Measurements from ENCODE around the gene RELL1.

RELL1 gene

GRCh38 chr4:37639551-37640285, 46.5 kb downstream of the RELL1 start:
- DNase-seq, result no peak

- DNase-seq, result no peak
Measured at GRCh38 chr4:37635155-37635554, 51.0 kb downstream of the RELL1 start.

- DNase-seq, result no peak
Measured at GRCh38 chr4:37634180-37634579, 52.0 kb downstream of the RELL1 start.

- DNase-seq, result no peak
Measured at GRCh38 chr4:37632836-37633235, 53.3 kb downstream of the RELL1 start.

GRCh38 chr4:37631551-37631950, 54.6 kb downstream of the RELL1 start:
- DNase-seq, result no peak

- DNase-seq, result no peak
Measured at GRCh38 chr4:37629713-37630112, 56.5 kb downstream of the RELL1 start.

- no peak for DNase-seq
Measured at GRCh38 chr4:37628977-37629609, 57.1 kb downstream of the RELL1 start.

- no peak for DNase-seq
Measured at GRCh38 chr4:37627263-37627662, 58.9 kb downstream of the RELL1 start.

GRCh38 chr4:37625499-37625898, 60.7 kb downstream of the RELL1 start:
- no peak for DNase-seq

- no peak for DNase-seq
Measured at GRCh38 chr4:37623940-37624339, 62.2 kb downstream of the RELL1 start.

GRCh38 chr4:37623125-37623524, 63.1 kb downstream of the RELL1 start:
- no peak for DNase-seq

GRCh38 chr4:37620176-37620575, 66.0 kb downstream of the RELL1 start:
- DNase-seq, result no peak

- no peak for DNase-seq
Measured at GRCh38 chr4:37615720-37616063, 70.5 kb downstream of the RELL1 start.

GRCh38 chr4:37615059-37615719, 71.0 kb downstream of the RELL1 start:
- DNase-seq, result peak in 3 of 56 donors; percentile 6 to 11 (median 7)

GRCh38 chr4:37612811-37613210, 73.4 kb downstream of the RELL1 start:
- no peak for DNase-seq

GRCh38 chr4:37609626-37610025, 76.5 kb downstream of the RELL1 start:
- DNase-seq, result no peak

GRCh38 chr4:37607018-37607417, 79.2 kb downstream of the RELL1 start:
- no peak for DNase-seq

GRCh38 chr4:37605843-37606565, 80.2 kb downstream of the RELL1 start:
- DNase-seq, result no peak

GRCh38 chr4:37604461-37604860, 81.7 kb downstream of the RELL1 start:
- DNase-seq, result no peak

- DNase-seq, result no peak
Measured at GRCh38 chr4:37603711-37604110, 82.5 kb downstream of the RELL1 start.

GRCh38 chr4:37603070-37603468, 83.1 kb downstream of the RELL1 start:
- peak in 54 of 56 donors; percentile 9 to 88 (median 54) for DNase-seq

- no peak for DNase-seq
Measured at GRCh38 chr4:37602454-37603069, 83.6 kb downstream of the RELL1 start.

Data from amygdala (tissue), 56 donors.